ENCODE measurements around the gene HLA-DRA.

- TF ChIP-seq MCM7 (IDR thresholded peaks at IDR 0.05) (no peak), FOXM1 (IDR thresholded peaks at IDR 0.05; ENCODE audit: low read depth) (no peak), FOXM1 (CRISPR knock-in tag; IDR thresholded peaks at IDR 0.05; ENCODE audit: low read depth) (no peak), CHCHD3 (CRISPR knock-in tag; IDR thresholded peaks at IDR 0.05) (no peak), UBTF (IDR thresholded peaks at IDR 0.05; ENCODE audit: borderline replicate concordance in 1 of 2, low read depth in 2 of 2, low read length in 2 of 2) (no peak), E4F1 (CRISPR knock-in tag; IDR thresholded peaks at IDR 0.05; ENCODE audit: borderline replicate concordance) (no peak), KDM1A (IDR thresholded peaks at IDR 0.05) (no peak), ZHX1 (conservative IDR thresholded peaks at IDR 0.05; ENCODE audit: low read length) (no peak), ZKSCAN8 (CRISPR knock-in tag; IDR thresholded peaks at IDR 0.05) (no peak), MXI1 (IDR thresholded peaks at IDR 0.05; ENCODE audit: low read depth, low read length) (no peak), MTA1 (IDR thresholded peaks at IDR 0.05; ENCODE audit: borderline replicate concordance) (no peak), DNMT1 (IDR thresholded peaks at IDR 0.05) (no peak), RNF2 (IDR thresholded peaks at IDR 0.05) (no peak), HINFP (tag; conservative IDR thresholded peaks at IDR 0.05; ENCODE audit: low read depth) (no peak), ZNF609 (CRISPR knock-in tag; IDR thresholded peaks at IDR 0.05; ENCODE audit: borderline replicate concordance) (no peak)
These were observed 2.6 kb downstream of the HLA-DRA start for GRCh38 chr6:32442243-32442667.
